Measurements from ENCODE around the gene IFITM5.

IFITM5 gene

GRCh38 chr11:297586-298405 lies 1.5 kb downstream of the IFITM5 start:
- Histone ChIP-seq H3K9ac (peak overlapping the region; percentile 70), H3K36me3 (peaks cover 32% of the 10 kb centered on the region), H3K4me2 (peak overlapping the region; percentile 92), H3K4me1 (peaks cover 44% of the 10 kb centered on the region), H3K27ac (peak overlapping the region; percentile 79), H3K27me3 (no peaks in the 10 kb centered on the region), H3K9me3 (no peaks in the 10 kb centered on the region), H4K20me1 (no peaks in the 10 kb centered on the region), H3K4me3 (peak overlapping the region; percentile 29; the same call in 1 of the 2 replicates)
- TF ChIP-seq Cebpa-rat (IDR thresholded peaks at IDR 0.05): no peak

- Histone ChIP-seq H3K4me1 (peaks cover 47% of the 10 kb centered on the region), H3K4me3 (no peak overlapping the region)
- no peak for TF ChIP-seq Cebpa-rat (IDR thresholded peaks at IDR 0.05)
Measured at GRCh38 chr11:297051-297585, 2.2 kb downstream of the IFITM5 start.

GRCh38 chr11:296171-297050 lies 2.9 kb downstream of the IFITM5 start:
- Histone ChIP-seq H3K4me2 (peak overlapping the region; percentile 92), H3K27ac (peak overlapping the region; percentile 79), H3K4me3 (no peak overlapping the region), H4K20me1 (no peaks in the 10 kb centered on the region; the same call in 1 of the 2 replicates), H3K4me1 (peaks cover 53% of the 10 kb centered on the region), H3K27me3 (no peaks in the 10 kb centered on the region), H3K9me3 (no peaks in the 10 kb centered on the region), H3K36me3 (peaks cover 46% of the 10 kb centered on the region), H3K9ac (peak overlapping the region; percentile 45; the same call in 1 of the 2 replicates)
- no peak for TF ChIP-seq Cebpa-rat (IDR thresholded peaks at IDR 0.05)

More at GRCh38 chr11:297051-297585, 2.2 kb downstream of the IFITM5 start:
- H3K36me3 ChIP-seq: peaks cover 39% of the 10 kb centered on the region
- H3K4me2 ChIP-seq: peak overlapping the region; percentile 92
- no peaks in the 10 kb centered on the region for H3K9me3 ChIP-seq
- H4K20me1 ChIP-seq: no peaks in the 10 kb centered on the region; the same call in 1 of the 2 replicates
- peak overlapping the region; percentile 45; the same call in 1 of the 2 replicates for H3K9ac ChIP-seq
- peak overlapping the region; percentile 79 for H3K27ac ChIP-seq
- no peaks in the 10 kb centered on the region for H3K27me3 ChIP-seq

- Histone ChIP-seq H3K9me3 (no peaks in the 10 kb centered on the region), H3K4me1 (peaks cover 61% of the 10 kb centered on the region), H3K4me3 (no peak overlapping the region), H4K20me1 (peaks cover 5% of the 10 kb centered on the region; the same call in 1 of the 2 replicates), H3K27me3 (no peaks in the 10 kb centered on the region), H3K4me2 (no peak overlapping the region), H3K27ac (no peak overlapping the region), H3K36me3 (peaks cover 54% of the 10 kb centered on the region), H3K9ac (no peak overlapping the region)
- no peak for TF ChIP-seq Cebpa-rat (IDR thresholded peaks at IDR 0.05)
Measured at GRCh38 chr11:295351-296170, 3.8 kb downstream of the IFITM5 start.

- peaks cover 5% of the 10 kb centered on the region; the same call in 1 of the 2 replicates for H4K20me1 ChIP-seq
- H3K4me2 ChIP-seq: no peak overlapping the region
- H3K9me3 ChIP-seq: no peaks in the 10 kb centered on the region
- H3K9ac ChIP-seq: no peak overlapping the region
- no peak for TF ChIP-seq Cebpa-rat (IDR thresholded peaks at IDR 0.05)
- peaks cover 56% of the 10 kb centered on the region for H3K36me3 ChIP-seq
- no peak overlapping the region for H3K4me3 ChIP-seq
- no peaks in the 10 kb centered on the region for H3K27me3 ChIP-seq
- peaks cover 61% of the 10 kb centered on the region for H3K4me1 ChIP-seq
- no peak overlapping the region for H3K27ac ChIP-seq
Measured at GRCh38 chr11:294780-295179, 4.5 kb downstream of the IFITM5 start.

- H3K4me3 ChIP-seq: no peak overlapping the region
- H3K4me1 ChIP-seq: peaks cover 64% of the 10 kb centered on the region
- H3K27ac ChIP-seq: no peak overlapping the region
- no peak for TF ChIP-seq Cebpa-rat (IDR thresholded peaks at IDR 0.05)
- H3K9me3 ChIP-seq: no peaks in the 10 kb centered on the region
- H3K36me3 ChIP-seq: peaks cover 56% of the 10 kb centered on the region
- H4K20me1 ChIP-seq: peaks cover 5% of the 10 kb centered on the region; the same call in 1 of the 2 replicates
- no peak overlapping the region for H3K4me2 ChIP-seq
- H3K9ac ChIP-seq: no peak overlapping the region
- H3K27me3 ChIP-seq: no peaks in the 10 kb centered on the region
Measured at GRCh38 chr11:293852-294661, 5.3 kb downstream of the IFITM5 start.

- Histone ChIP-seq H3K27me3 (peaks cover 5% of the 10 kb centered on the region), H3K9ac (no peak overlapping the region), H3K4me1 (peaks cover 59% of the 10 kb centered on the region), H3K27ac (no peak overlapping the region), H3K9me3 (no peaks in the 10 kb centered on the region), H3K4me2 (no peak overlapping the region), H4K20me1 (peaks cover 5% of the 10 kb centered on the region; the same call in 1 of the 2 replicates), H3K36me3 (peaks cover 56% of the 10 kb centered on the region), H3K4me3 (no peak overlapping the region)
- no peak for TF ChIP-seq Cebpa-rat (IDR thresholded peaks at IDR 0.05)
Measured at GRCh38 chr11:293271-293851, 6.0 kb downstream of the IFITM5 start.

Measured in BLaER1 (cell line).